Mesendoderm (in vitro differentiated cells): Measurements from ENCODE around the gene SLC46A1.
"Not testable (repeated sequence)": the region's sequence is repeated elsewhere in the genome, so short reads cannot be mapped to it uniquely, and the experiment has no call there.

Experiments
- DNase-seq: peaks from one replicate; pipeline ENCODE4 v3.0.0; 2013
- H2AK5ac ChIP-seq: 2 replicates; pipeline ENCODE4 v1.6.1; 2013; ENCODE audit warnings: low read length, inconsistent platforms
- H2BK120ac ChIP-seq: 2 replicates; pipeline ENCODE4 v1.6.1; 2013; ENCODE audit warnings: low read depth, mild to moderate bottlenecking, low read length, moderate library complexity, mixed read lengths
- H2BK15ac ChIP-seq: replicated peaks from 2 replicates; pipeline ENCODE4 v1.6.1; 2013; ENCODE audit warnings: low read depth, mild to moderate bottlenecking, moderate library complexity
- H2BK5ac ChIP-seq: 2 replicates; pipeline ENCODE4 v1.6.1; 2013; ENCODE audit warnings: low read length, inconsistent platforms
- H3K18ac ChIP-seq: 2 replicates; pipeline ENCODE4 v1.6.1; 2013; ENCODE audit warnings: mild to moderate bottlenecking, low read length, mixed read lengths
- H3K23ac ChIP-seq: one replicate; pipeline ENCODE4 v1.6.1; 2013; ENCODE audit warnings: low read length
- H3K27ac ChIP-seq: 2 replicates; pipeline ENCODE4 v1.5.1; 2013; ENCODE audit warnings: low read depth, mild to moderate bottlenecking, inconsistent platforms, low read length, moderate library complexity
- H3K27me3 ChIP-seq: 2 replicates; pipeline ENCODE4 v1.6.1; 2013; ENCODE audit warnings: low read length, control low read depth, mild to moderate bottlenecking, inconsistent platforms; ENCODE audit not compliant: insufficient read depth, poor library complexity
- H3K36me3 ChIP-seq: 2 replicates; pipeline ENCODE4 v1.6.1; 2013; ENCODE audit warnings: low read length, inconsistent platforms; ENCODE audit not compliant: control insufficient read depth, insufficient read depth
- H3K4ac ChIP-seq: one replicate; pipeline ENCODE4 v1.6.1; 2013; ENCODE audit warnings: low read depth, mild to moderate bottlenecking, low read length, moderate library complexity
- H3K4me1 ChIP-seq: 2 replicates; pipeline ENCODE4 v1.6.1; 2013; ENCODE audit warnings: low read depth, low read length, inconsistent platforms; ENCODE audit not compliant: control insufficient read depth
- H3K4me2 ChIP-seq: 2 replicates; pipeline ENCODE4 v1.6.1; 2013; ENCODE audit warnings: low read length
- H3K4me3 ChIP-seq: 2 replicates; pipeline ENCODE4 v1.5.1; 2013; ENCODE audit warnings: mild to moderate bottlenecking, low read length
- H3K56ac ChIP-seq: one replicate; pipeline ENCODE4 v1.6.1; 2013; ENCODE audit warnings: low read length
- H3K79me1 ChIP-seq: 2 replicates; pipeline ENCODE4 v1.6.1; 2013; ENCODE audit warnings: low read length, inconsistent platforms
- H3K79me2 ChIP-seq: 2 replicates; pipeline ENCODE4 v1.6.1; 2013; ENCODE audit warnings: mild to moderate bottlenecking, low read length; ENCODE audit not compliant: control insufficient read depth, insufficient read depth
- H3K9ac ChIP-seq: 2 replicates; pipeline ENCODE4 v1.6.1; 2013; ENCODE audit warnings: low read length, inconsistent platforms
- H4K5ac ChIP-seq: one replicate; pipeline ENCODE4 v1.6.1; 2013; ENCODE audit warnings: low read length
- H4K8ac ChIP-seq: one replicate; pipeline ENCODE4 v1.6.1; 2013; ENCODE audit warnings: low read depth, mild to moderate bottlenecking, control low read depth, low read length, moderate library complexity
- WGBS: extraction: QIAGEN DNeasy Blood & Tissue Kit; methylation state at CpG from one replicate; pipeline ENCODE4 v1.1.7; 2013; ENCODE audit warnings: low lambda C conversion rate, missing lambda C conversion rate; ENCODE audit not compliant: insufficient coverage; ENCODE audit errors: extremely low coverage; 5-methylcytosine and 5-hydroxymethylcytosine counted together

Gene SLC46A1

GRCh38 chr17:28434326-28434725 lies 28.3 kb upstream of the SLC46A1 start:
- not testable (repeated sequence) for H3K18ac ChIP-seq, H3K4me1 ChIP-seq, H3K9ac ChIP-seq, DNase-seq, H2BK15ac ChIP-seq, H4K8ac ChIP-seq, H4K5ac ChIP-seq, H3K23ac ChIP-seq, H3K4me2 ChIP-seq, H3K27me3 ChIP-seq, H3K4me3 ChIP-seq, H3K79me2 ChIP-seq, H3K27ac ChIP-seq, H2BK5ac ChIP-seq, H3K56ac ChIP-seq, H2AK5ac ChIP-seq, H3K79me1 ChIP-seq, H3K4ac ChIP-seq, H2BK120ac ChIP-seq, H3K36me3 ChIP-seq
- WGBS: no CpG with 5 or more reads among the region's 8 CpGs

DNA sequence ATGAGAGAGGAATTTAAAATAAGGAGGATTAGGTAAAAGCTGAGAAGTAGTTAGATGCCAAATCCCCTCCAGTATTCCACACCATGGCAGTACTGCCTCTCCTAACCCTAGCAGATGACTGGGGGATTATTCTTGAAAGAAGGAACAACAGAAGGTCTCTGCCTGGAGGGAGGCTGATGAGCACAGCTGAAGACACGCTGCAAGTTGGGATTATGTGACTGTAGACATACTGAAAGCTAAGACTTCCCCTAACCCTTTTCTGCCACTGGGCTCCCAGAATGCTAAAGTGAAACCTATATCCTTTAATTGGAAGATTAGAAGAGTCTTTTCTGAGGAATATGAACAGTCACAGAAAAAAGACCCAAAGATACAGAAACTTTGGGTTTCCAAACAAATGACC lies 27.7 kb upstream of the SLC46A1 start:
- no peak overlapping the region for H2BK15ac ChIP-seq
- H3K79me1 ChIP-seq: no peaks in the 10 kb centered on the region
- H2BK120ac ChIP-seq: no peak overlapping the region
- H3K4me1 ChIP-seq: no peaks in the 10 kb centered on the region
- H4K8ac ChIP-seq: no peak overlapping the region
- no peak overlapping the region for H3K4me3 ChIP-seq
- no peak overlapping the region for H3K9ac ChIP-seq
- no peak overlapping the region for H4K5ac ChIP-seq
- no peak overlapping the region for H2BK5ac ChIP-seq
- no peak for DNase-seq
- no peak overlapping the region for H3K27ac ChIP-seq
- no peak overlapping the region for H3K18ac ChIP-seq
- H3K23ac ChIP-seq: no peak overlapping the region
- H3K4ac ChIP-seq: no peak overlapping the region
- no peak overlapping the region for H2AK5ac ChIP-seq
- H3K56ac ChIP-seq: no peak overlapping the region
- H3K36me3 ChIP-seq: no peaks in the 10 kb centered on the region
- no peaks in the 10 kb centered on the region for H3K27me3 ChIP-seq
- WGBS: no CpG with 5 or more reads among the region's 1 CpG
- no peak overlapping the region for H3K4me2 ChIP-seq
- H3K79me2 ChIP-seq: no peaks in the 10 kb centered on the region

DNA sequence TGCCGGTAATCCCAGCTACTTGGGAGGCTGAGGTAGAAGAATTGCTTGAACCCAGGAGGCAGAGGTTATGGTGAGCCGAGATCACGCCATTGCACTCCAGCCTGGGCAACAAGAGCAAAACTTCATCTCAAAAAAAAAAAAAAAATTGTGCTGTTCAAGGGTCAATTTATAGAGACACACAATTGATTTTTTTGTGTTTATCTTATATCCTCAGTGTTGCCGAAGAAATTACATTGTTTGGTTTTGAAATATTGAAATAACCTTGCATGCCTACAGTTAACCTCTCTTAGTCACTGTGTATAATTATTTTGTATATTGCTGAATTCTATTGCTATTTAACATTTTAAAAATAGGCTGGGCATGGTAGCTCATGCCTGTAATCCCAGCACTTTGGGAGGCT lies 22.0 kb upstream of the SLC46A1 start:
- H3K56ac ChIP-seq, H2BK15ac ChIP-seq, H2BK5ac ChIP-seq, H2BK120ac ChIP-seq, DNase-seq, H2AK5ac ChIP-seq, H3K4me3 ChIP-seq, H3K79me1 ChIP-seq, H3K36me3 ChIP-seq, H4K5ac ChIP-seq, H3K79me2 ChIP-seq, H3K9ac ChIP-seq, H3K4ac ChIP-seq, H3K27ac ChIP-seq, H3K27me3 ChIP-seq, H3K4me1 ChIP-seq, H3K4me2 ChIP-seq, H3K23ac ChIP-seq, H3K18ac ChIP-seq, H4K8ac ChIP-seq: not testable (repeated sequence)
- WGBS: no CpG with 5 or more reads among the region's 4 CpGs

DNA sequence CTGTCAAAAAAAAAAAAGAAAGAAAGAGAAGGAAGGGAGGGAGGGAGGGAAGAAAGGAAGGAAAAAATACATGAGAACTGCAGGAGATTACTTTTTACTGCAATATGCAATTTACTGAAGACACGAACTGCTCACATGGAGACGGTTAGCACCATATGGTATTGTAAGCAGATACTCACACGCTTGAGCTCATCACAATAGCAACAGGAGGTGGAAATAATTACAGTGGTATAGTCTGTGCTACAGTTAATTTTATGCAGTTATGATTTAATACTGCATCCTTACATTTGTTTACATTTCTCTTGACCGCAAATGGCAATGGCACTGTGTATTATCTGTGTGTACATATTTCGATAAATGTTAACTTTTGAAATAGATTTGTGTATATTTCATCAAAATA lies 21.4 kb upstream of the SLC46A1 start:
- Histone ChIP-seq H2AK5ac (no peak overlapping the region), H3K79me2 (no peaks in the 10 kb centered on the region), H3K79me1 (no peaks in the 10 kb centered on the region), H3K56ac (no peak overlapping the region), H3K9ac (no peak overlapping the region), H3K4me1 (no peaks in the 10 kb centered on the region), H3K27me3 (no peaks in the 10 kb centered on the region), H4K5ac (no peak overlapping the region), H4K8ac (no peak overlapping the region), H2BK5ac (no peak overlapping the region), H3K4ac (no peak overlapping the region), H3K23ac (no peak overlapping the region), H2BK120ac (no peak overlapping the region), H3K27ac (no peak overlapping the region), H3K36me3 (no peaks in the 10 kb centered on the region), H3K18ac (no peak overlapping the region), H3K4me2 (no peak overlapping the region), H3K4me3 (no peak overlapping the region), H2BK15ac (no peak overlapping the region)
- WGBS: no CpG with 5 or more reads among the region's 5 CpGs
- no peak for DNase-seq

DNA sequence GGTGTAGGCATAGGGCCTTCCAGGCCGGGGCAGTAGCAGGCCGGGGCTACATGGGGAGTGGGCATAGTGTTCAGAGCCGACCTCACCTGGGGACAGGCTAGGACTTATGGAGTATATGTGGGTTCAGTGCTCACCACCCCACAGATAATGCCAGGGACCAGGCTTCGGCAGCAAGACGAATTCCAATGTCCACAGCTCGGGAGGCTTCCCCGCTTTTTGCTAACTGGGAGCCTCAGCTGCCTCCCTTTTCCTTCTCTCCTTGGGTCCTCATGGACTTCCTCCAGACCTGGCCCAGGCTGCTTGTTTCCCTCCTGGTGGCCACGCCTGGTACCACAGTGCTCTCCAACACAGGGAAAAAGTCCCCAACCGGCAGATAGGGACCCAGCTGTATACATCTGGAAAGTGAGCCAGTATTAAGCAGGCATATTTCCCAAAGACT lies 20.1 kb upstream of the SLC46A1 start:
- Histone ChIP-seq H3K18ac (no peak overlapping the region), H3K27me3 (no peaks in the 10 kb centered on the region), H4K8ac (no peak overlapping the region), H3K79me1 (no peaks in the 10 kb centered on the region), H3K9ac (no peak overlapping the region), H3K4me1 (no peaks in the 10 kb centered on the region), H3K4me3 (no peak overlapping the region), H3K56ac (no peak overlapping the region), H3K23ac (no peak overlapping the region), H2BK5ac (no peak overlapping the region), H3K4me2 (no peak overlapping the region), H2AK5ac (no peak overlapping the region), H4K5ac (no peak overlapping the region), H2BK15ac (no peak overlapping the region), H3K36me3 (no peaks in the 10 kb centered on the region), H3K4ac (no peak overlapping the region), H2BK120ac (no peak overlapping the region), H3K27ac (no peak overlapping the region), H3K79me2 (no peaks in the 10 kb centered on the region)
- no CpG with 5 or more reads among the region's 9 CpGs for WGBS
- DNase-seq: peak; percentile 64

GRCh38 chr17:28425206-28425605 lies 19.2 kb upstream of the SLC46A1 start:
- H2BK5ac ChIP-seq: no peak overlapping the region
- H3K18ac ChIP-seq: no peak overlapping the region
- H3K56ac ChIP-seq: no peak overlapping the region
- no peaks in the 10 kb centered on the region for H3K36me3 ChIP-seq
- no peaks in the 10 kb centered on the region for H3K27me3 ChIP-seq
- H2AK5ac ChIP-seq: no peak overlapping the region
- H4K5ac ChIP-seq: no peak overlapping the region
- no peak overlapping the region for H3K23ac ChIP-seq
- no peaks in the 10 kb centered on the region for H3K4me1 ChIP-seq
- H3K79me1 ChIP-seq: no peaks in the 10 kb centered on the region
- no peaks in the 10 kb centered on the region for H3K79me2 ChIP-seq
- no peak overlapping the region for H3K4me3 ChIP-seq
- H2BK120ac ChIP-seq: no peak overlapping the region
- H3K27ac ChIP-seq: no peak overlapping the region
- H3K4ac ChIP-seq: no peak overlapping the region
- no peak for DNase-seq
- H4K8ac ChIP-seq: no peak overlapping the region
- no peak overlapping the region for H2BK15ac ChIP-seq
- H3K4me2 ChIP-seq: no peak overlapping the region
- no peak overlapping the region for H3K9ac ChIP-seq
- WGBS: no CpG with 5 or more reads among the region's 13 CpGs
